ENCODE results near the gene KRTAP16-1.

DNA sequence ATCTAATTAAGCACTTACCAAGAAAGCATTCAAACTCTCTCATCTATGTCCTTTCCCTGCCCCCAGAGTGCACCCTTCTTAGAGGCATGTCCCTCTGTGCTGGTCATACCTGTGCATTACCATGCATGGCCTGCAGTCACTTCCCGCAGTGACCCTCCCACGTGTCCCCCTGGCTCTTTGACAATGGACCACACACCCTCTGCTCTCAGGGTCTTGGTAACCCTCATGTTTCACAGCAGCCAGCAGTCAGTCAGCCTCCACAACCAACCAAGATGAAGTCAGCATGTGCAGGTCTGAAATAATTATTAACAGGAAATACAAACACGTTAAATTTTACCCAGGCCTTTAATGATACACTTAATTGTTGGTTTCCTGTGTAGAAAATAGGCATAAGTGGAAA, 31.4 kb upstream of the KRTAP16-1 start:
- TF ChIP-seq POLR2AphosphoS5 (IDR thresholded peaks at IDR 0.05; ENCODE audit: low read depth, low read length), result no peak
- TF ChIP-seq, protein P1, sequence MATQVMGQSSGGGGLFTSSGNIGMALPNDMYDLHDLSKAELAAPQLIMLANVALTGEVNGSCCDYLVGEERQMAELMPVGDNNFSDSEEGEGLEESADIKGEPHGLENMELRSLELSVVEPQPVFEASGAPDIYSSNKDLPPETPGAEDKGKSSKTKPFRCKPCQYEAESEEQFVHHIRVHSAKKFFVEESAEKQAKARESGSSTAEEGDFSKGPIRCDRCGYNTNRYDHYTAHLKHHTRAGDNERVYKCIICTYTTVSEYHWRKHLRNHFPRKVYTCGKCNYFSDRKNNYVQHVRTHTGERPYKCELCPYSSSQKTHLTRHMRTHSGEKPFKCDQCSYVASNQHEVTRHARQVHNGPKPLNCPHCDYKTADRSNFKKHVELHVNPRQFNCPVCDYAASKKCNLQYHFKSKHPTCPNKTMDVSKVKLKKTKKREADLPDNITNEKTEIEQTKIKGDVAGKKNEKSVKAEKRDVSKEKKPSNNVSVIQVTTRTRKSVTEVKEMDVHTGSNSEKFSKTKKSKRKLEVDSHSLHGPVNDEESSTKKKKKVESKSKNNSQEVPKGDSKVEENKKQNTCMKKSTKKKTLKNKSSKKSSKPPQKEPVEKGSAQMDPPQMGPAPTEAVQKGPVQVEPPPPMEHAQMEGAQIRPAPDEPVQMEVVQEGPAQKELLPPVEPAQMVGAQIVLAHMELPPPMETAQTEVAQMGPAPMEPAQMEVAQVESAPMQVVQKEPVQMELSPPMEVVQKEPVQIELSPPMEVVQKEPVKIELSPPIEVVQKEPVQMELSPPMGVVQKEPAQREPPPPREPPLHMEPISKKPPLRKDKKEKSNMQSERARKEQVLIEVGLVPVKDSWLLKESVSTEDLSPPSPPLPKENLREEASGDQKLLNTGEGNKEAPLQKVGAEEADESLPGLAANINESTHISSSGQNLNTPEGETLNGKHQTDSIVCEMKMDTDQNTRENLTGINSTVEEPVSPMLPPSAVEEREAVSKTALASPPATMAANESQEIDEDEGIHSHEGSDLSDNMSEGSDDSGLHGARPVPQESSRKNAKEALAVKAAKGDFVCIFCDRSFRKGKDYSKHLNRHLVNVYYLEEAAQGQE (IDR thresholded peaks at IDR 0.05; ENCODE audit: insufficient read depth in 1 of 2, low read depth in 2 of 2, low read length in 2 of 2), result no peak

Measured in PFSK-1 (cell line).